NCI-H187 (cell line): ENCODE measurements around the gene EIF4E1B.
A peak's percentile ranks its signal among the peaks of the same experiment; 100 is the strongest.

Source experiments
- DNase-seq, 2 experiments: peaks; one replicate each; lab custom pipeline; 2025; lab: John Stamatoyannopoulos, UW

Gene EIF4E1B

DNA sequence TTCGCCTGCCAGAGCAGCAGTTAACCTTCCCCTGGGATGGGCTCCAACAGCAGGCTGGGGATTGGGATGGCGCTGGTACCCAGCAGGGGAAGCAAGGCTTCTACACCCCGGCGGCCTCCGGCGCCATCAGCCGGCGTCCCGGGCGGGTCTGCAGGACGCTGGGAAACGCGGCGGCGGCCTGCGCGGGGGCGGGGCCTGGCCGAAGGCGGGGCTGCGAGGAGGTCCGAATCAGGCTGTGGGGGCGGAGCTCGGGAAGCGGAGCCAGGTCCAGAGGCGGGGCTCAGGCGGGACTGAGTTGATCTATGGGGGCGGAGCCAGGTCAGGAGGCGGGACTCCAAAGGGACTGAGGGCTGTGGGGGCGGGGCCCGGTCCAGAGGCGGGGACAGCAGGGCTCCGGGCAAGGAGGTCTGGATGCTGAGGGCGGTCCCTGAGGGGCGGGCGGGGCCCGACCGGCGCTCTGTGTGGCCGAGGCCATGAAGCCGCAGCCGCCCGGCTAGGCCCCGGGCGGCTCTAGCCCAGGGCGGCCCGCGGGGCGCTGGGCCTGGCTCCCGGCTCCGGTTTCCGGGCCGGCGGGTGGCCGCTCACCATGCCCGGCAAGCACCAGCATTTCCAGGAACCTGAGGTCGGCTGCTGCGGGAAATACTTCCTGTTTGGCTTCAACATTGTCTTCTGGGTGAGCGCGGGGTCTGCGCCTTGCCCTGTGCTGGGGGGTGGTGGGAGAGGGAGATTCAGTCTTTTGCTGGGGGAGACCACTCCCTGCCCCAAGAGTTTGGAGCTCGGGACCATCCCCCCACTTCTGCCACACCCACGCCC lies 16.8 kb downstream of the EIF4E1B start, which contains the start of gene TSPAN17:
TSPAN17 (plus strand) TSS at position 455 of the 813 bp plus-strand sequence; CDS start at position 587, 132 bp downstream.
- DNase-seq, result peak; percentile 97 to 99

- no peak for DNase-seq
Measured at GRCh38 chr5:176647843-176648473, 17.5 kb downstream of the EIF4E1B start.

GRCh38 chr5:176648474-176649194 lies 18.2 kb downstream of the EIF4E1B start:
- no peak for DNase-seq

GRCh38 chr5:176650354-176650884 lies 19.9 kb downstream of the EIF4E1B start:
- no peak for DNase-seq

DNA sequence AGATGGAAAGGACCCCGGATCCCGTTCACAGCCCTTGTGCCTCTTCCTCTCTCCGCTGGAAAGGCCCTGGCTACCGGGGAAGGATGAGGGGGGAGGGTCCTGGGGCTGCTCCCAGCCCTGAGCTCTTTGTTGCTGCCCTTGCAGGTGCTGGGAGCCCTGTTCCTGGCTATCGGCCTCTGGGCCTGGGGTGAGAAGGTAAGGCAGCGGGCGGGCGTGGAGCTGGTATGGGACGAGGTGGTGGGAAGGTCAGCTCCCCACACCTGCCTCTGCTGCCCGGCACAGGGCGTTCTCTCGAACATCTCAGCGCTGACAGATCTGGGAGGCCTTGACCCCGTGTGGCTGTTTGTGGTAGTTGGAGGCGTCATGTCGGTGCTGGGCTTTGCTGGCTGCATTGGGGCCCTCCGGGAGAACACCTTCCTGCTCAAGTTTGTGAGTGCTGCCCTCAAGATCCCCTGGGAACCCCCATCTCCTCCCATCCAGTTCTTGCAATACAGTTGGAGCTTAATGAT lies 21.1 kb downstream of the EIF4E1B start:
- DNase-seq, result no peak

DNA sequence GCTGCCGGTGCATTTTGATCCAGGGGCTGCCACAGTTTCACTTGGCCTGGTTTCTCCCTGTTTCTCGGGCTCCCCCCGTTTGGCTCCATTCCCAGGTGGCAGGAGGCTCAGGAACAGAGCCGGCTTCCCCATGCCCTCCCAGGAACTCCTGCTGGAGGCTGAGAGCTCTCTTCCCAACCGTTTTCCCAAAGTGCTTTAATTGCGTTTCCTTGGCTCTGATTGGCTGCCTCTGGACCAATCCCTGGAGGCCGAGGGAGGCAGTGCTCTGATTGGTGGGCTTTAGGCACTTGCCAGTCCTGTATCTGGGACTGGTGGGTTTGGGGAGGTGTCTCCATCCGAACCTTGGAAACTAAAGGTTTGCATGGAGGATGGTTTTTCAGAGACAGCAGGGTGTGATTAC lies 21.7 kb downstream of the EIF4E1B start:
- DNase-seq, result no peak

- no peak for DNase-seq
Measured at GRCh38 chr5:176653401-176654385, 23.2 kb downstream of the EIF4E1B start.

GRCh38 chr5:176654856-176655255 lies 24.4 kb downstream of the EIF4E1B start:
- no peak for DNase-seq

GRCh38 chr5:176656467-176656990 lies 26.1 kb downstream of the EIF4E1B start:
- no peak for DNase-seq

DNA sequence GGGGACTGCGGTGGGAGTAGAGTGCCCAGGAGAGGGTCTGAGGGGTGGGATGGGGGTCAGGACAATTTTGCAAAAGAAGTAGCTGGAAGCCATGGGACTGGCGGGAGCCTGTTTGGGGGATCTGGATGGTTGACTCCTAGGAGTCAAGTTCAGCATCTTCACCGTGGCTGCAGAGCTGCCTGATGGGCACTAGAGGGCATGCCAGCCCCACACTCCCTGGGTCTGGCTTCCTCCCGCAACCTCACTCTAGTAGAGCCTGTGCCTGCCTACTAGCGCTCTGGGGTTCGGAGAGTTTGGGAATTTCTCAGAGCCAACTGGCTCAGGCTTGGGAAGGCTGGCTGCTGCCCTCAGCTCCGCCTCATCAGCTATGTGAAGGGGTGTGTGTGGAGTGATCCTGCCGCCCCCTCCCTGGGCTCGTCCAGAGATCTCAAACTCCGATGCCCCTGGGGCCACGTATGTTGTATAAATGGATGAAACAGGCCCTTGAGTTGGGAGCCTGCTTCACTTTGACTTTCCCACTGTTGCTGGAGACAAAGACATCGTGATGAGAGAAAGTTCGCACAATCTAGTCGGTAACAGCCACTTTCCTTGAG lies 27.6 kb downstream of the EIF4E1B start:
- DNase-seq, result peak in 1 of 2 experiments; percentile 23

- DNase-seq, result no peak
Measured at GRCh38 chr5:176658817-176659511, 28.5 kb downstream of the EIF4E1B start.

- DNase-seq, result no peak
Measured at GRCh38 chr5:176659512-176659839, 29.0 kb downstream of the EIF4E1B start.

GRCh38 chr5:176659860-176660461 lies 29.5 kb downstream of the EIF4E1B start:
- no peak for DNase-seq

DNA sequence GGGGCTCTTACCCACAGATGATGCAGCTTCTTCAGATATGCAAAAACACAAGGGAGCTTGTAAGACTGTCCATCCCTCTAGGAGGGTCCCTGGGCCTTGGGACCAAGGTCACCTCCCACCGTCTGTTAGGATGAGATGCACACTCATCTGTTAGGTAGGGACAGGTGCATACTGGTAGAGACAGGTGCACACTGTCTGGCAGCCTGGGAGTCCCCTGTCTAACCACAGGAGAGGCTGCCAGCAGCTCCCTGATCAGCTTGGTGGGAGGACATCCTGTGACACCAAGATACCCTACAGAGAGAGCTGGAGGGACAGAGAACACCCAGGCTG lies 30.0 kb downstream of the EIF4E1B start:
- DNase-seq, result no peak

DNA sequence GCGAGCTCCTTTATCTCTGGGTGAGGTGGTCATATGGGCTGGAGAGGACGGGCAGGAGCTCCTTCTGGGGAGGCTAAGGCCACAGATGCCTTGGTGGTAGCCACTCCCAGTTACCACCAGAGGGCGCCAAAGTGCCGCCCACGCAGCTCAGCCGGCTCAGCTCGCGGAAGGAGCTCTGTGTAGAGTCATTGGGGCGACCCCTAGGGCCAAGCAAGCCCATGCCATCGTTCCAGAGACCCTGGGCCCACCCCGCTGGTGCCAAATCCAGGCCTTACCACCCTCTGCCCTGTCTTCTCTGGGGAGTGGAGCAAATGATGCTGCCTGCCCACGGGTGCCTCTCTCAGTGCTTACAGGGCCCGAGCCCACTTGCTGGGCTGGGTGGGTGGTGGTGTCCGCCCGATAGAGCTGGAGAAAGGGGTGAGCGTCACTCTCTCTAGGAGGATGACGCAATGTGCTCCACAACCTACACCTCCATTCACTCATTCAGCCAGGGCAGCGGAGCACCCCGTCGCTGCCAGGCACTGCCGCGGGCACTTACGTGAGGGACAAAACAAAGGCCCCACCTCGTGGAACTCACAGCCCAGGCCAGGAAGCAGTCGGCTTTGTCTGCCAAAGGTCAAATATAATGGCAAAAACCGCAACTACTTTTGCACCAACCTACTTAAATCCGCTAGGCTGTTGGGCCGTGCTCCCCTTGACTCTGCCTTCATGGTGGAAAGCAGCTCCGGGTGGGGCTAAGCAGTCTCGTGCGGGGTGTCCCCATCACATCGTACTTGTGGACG lies 30.6 kb downstream of the EIF4E1B start:
- DNase-seq, result peak; percentile 34 to 69

DNA sequence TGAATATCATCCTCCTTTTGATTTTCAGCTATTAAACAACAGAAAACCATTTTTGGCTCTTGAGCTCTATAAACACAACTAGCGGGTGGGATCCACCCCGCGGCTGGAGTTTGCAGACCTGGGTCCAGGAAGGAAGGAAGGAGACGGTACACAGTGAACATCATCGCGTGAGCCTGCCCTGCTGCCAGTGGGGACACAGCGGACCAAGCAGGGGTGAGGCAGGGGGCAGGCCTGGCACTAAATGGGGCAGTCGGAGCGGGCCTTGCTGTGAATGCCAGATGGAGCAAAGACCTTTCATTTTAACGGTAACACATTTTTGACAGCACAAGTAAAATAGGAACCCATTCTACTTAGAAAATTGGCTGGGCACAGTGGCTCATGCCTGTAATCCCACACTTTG lies 31.2 kb downstream of the EIF4E1B start:
- DNase-seq, result no peak

DNA sequence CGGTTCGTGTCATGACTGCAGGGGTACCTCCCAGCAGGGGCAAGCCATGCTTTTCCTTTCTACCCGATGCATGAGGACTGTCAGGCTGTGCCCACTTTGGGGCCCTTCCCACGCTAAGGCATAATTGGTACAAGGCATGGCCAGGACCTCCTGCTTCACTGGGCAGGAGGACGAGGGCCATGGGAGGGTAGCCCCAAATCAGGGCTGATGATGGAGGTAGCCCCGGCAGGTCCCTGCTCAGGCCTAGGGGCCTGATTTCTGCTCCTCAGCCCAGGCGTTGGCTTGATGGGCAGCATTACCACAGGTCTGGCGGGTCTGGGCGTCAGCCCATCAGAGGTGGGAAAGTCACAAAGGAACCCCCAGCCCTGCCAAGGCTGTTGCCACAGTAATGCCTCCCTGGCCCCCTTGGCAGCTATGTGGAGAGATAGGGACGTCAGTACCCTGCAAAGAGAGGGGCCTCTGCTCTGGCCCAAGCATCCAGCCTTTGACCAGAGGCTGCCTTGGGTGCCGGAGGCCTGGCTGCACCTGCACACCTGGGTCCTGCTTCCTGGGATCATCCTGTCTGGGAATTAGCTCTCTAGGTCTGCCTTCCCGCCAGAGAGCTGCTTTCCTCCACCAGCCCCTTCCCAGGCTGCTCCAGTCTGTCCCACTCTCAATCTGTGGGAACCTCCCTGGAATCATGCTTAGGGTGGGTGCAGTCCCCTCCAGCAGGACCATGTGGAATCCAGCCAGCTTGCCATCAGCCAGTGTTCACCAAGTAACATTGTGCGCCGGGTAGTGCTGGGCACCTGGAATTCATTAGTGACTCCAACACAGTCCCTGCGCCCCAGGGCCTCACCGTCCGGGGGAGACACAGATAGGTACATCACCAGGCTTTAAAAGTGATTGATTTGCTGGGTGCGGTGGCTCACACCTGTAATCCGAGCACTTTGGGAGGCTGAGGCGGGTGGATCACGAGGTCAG lies 32.2 kb downstream of the EIF4E1B start:
- DNase-seq, result no peak

DNA sequence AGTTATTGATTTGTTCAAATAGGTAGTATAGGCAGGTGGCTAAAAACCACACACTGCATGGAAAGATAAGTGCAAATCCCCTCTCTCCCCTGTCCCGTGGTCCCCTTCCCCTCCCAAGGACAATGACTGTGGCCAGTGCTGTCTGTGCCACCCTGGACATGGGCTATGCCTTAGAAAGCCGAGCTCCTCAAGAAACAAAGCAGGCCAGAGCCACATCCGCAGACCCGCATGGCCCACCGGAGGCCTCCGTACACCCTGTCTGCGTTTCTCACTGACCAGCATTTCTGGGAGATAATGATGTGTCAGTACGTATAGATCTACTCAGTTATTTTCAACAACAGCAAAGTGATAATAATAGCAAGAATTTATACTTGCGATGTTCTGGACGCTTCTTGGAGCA lies 33.1 kb downstream of the EIF4E1B start:
- no peak for DNase-seq
